Glomerular visceral epithelial cell (primary cell): ENCODE results near the gene ZNF628.

ENCODE experiments used
- DNase-seq: peaks from one replicate; pipeline ENCODE4 v3.0.0-alpha.2; 2016; ENCODE audit errors: extremely low spot score

The ZNF628 gene

GRCh38 chr19:55451163-55451964 is 25.1 kb upstream of the ZNF628 start:
- no peak for DNase-seq

GRCh38 chr19:55451965-55452748 is 24.3 kb upstream of the ZNF628 start:
- DNase-seq, result no peak

GRCh38 chr19:55452749-55453346 is 23.6 kb upstream of the ZNF628 start:
- DNase-seq, result peak; percentile 44

- no peak for DNase-seq
Measured at GRCh38 chr19:55453511-55454260, 22.7 kb upstream of the ZNF628 start.

- DNase-seq, result peak; percentile 52
Measured at GRCh38 chr19:55454787-55455243, 21.6 kb upstream of the ZNF628 start.

- no peak for DNase-seq
Measured at GRCh38 chr19:55455576-55456235, 20.7 kb upstream of the ZNF628 start.

GRCh38 chr19:55456347-55456746 is 20.1 kb upstream of the ZNF628 start:
- DNase-seq, result no peak

- no peak for DNase-seq
Measured at GRCh38 chr19:55457683-55458457, 18.5 kb upstream of the ZNF628 start.

GRCh38 chr19:55459551-55459949 is 16.9 kb upstream of the ZNF628 start:
- DNase-seq, result no peak

- no peak for DNase-seq
Measured at GRCh38 chr19:55459950-55460657, 16.3 kb upstream of the ZNF628 start.

- DNase-seq, result peak; percentile 81
Measured at GRCh38 chr19:55460670-55461258, 15.7 kb upstream of the ZNF628 start.

- DNase-seq, result peak; percentile 100
Measured at GRCh38 chr19:55461259-55461973, 15.0 kb upstream of the ZNF628 start, which contains the start of gene ISOC2. Gene ISOC2 (minus strand): TSS chr19:55461642. CDS start chr19:55456486, 5,156 bp downstream.

GRCh38 chr19:55461974-55462626 is 14.3 kb upstream of the ZNF628 start:
- DNase-seq, result no peak

GRCh38 chr19:55462722-55463121 is 13.7 kb upstream of the ZNF628 start:
- no peak for DNase-seq

- DNase-seq, result no peak
Measured at GRCh38 chr19:55463583-55464031, 12.8 kb upstream of the ZNF628 start.

GRCh38 chr19:55464039-55464661 is 12.3 kb upstream of the ZNF628 start:
- no peak for DNase-seq

GRCh38 chr19:55464662-55465054 is 11.8 kb upstream of the ZNF628 start, which contains the start of gene C19orf85:
Gene C19orf85 (minus strand): TSS chr19:55464751. CDS start chr19:55464554, 197 bp downstream.
- no peak for DNase-seq
